ENCODE data around the gene PTPRS.
"Not testable (repeated sequence)": the region's sequence is repeated elsewhere in the genome, so short reads cannot be mapped to it uniquely, and the experiment has no call there.

Gene PTPRS

GRCh38 chr19:5340637-5341447, at the start of gene PTPRS:
Gene PTPRS (minus strand): TSS chr19:5340812. CDS start chr19:5286140, 54,672 bp downstream.
- peak; percentile 24 to 69 for DNase-seq (ENCODE audit: low read depth in 2 of 2)

GRCh38 chr19:5389353-5389752, 48.7 kb upstream of the PTPRS start:
- no peak for DNase-seq (ENCODE audit: low read depth in 2 of 2)

- DNase-seq (ENCODE audit: low read depth in 2 of 2) = no peak
Measured at GRCh38 chr19:5387472-5387871, 46.9 kb upstream of the PTPRS start.

GRCh38 chr19:5386841-5387240, 46.2 kb upstream of the PTPRS start:
- DNase-seq (ENCODE audit: low read depth in 2 of 2) = no peak

GRCh38 chr19:5381197-5381596, 40.6 kb upstream of the PTPRS start:
- DNase-seq (ENCODE audit: low read depth in 2 of 2) = not testable (repeated sequence)

GRCh38 chr19:5380215-5380919, 39.8 kb upstream of the PTPRS start:
- DNase-seq (ENCODE audit: low read depth in 2 of 2) = no peak

- DNase-seq (ENCODE audit: low read depth in 2 of 2) = no peak
Measured at GRCh38 chr19:5376928-5377327, 36.3 kb upstream of the PTPRS start.

- no peak for DNase-seq (ENCODE audit: low read depth in 2 of 2)
Measured at GRCh38 chr19:5372572-5373200, 32.1 kb upstream of the PTPRS start.

GRCh38 chr19:5369962-5370367, 29.4 kb upstream of the PTPRS start:
- peak in 1 of 2 donors; percentile 5 for DNase-seq (ENCODE audit: low read depth in 2 of 2)

GRCh38 chr19:5369304-5369703, 28.7 kb upstream of the PTPRS start:
- DNase-seq (ENCODE audit: low read depth in 2 of 2) = no peak

- DNase-seq (ENCODE audit: low read depth in 2 of 2) = no peak
Measured at GRCh38 chr19:5367530-5368133, 27.0 kb upstream of the PTPRS start.

- DNase-seq (ENCODE audit: low read depth in 2 of 2) = no peak
Measured at GRCh38 chr19:5365905-5366304, 25.3 kb upstream of the PTPRS start.

GRCh38 chr19:5364674-5365073, 24.1 kb upstream of the PTPRS start:
- no peak for DNase-seq (ENCODE audit: low read depth in 2 of 2)

- not testable (repeated sequence) for DNase-seq (ENCODE audit: low read depth in 2 of 2)
Measured at GRCh38 chr19:5361839-5362238, 21.2 kb upstream of the PTPRS start.

GRCh38 chr19:5361407-5361806, 20.8 kb upstream of the PTPRS start:
- DNase-seq (ENCODE audit: low read depth in 2 of 2) = no peak

- no peak for DNase-seq (ENCODE audit: low read depth in 2 of 2)
Measured at GRCh38 chr19:5360003-5360780, 19.6 kb upstream of the PTPRS start.

GRCh38 chr19:5358173-5358800, 17.7 kb upstream of the PTPRS start:
- no peak for DNase-seq (ENCODE audit: low read depth in 2 of 2)

- no peak for DNase-seq (ENCODE audit: low read depth in 2 of 2)
Measured at GRCh38 chr19:5357584-5357983, 17.0 kb upstream of the PTPRS start.

- no peak for DNase-seq (ENCODE audit: low read depth in 2 of 2)
Measured at GRCh38 chr19:5356918-5357317, 16.3 kb upstream of the PTPRS start.

GRCh38 chr19:5356428-5356827, 15.8 kb upstream of the PTPRS start:
- no peak for DNase-seq (ENCODE audit: low read depth in 2 of 2)

- DNase-seq (ENCODE audit: low read depth in 2 of 2) = no peak
Measured at GRCh38 chr19:5355693-5356092, 15.1 kb upstream of the PTPRS start.
